Kidney capillary endothelial cell (primary cell): Measurements from ENCODE around the gene RAB21.
"Not testable (repeated sequence)": the region's sequence is repeated elsewhere in the genome, so short reads cannot be mapped to it uniquely, and the experiment has no call there.

Source experiments
- DNase-seq: peaks from one replicate; pipeline ENCODE4 v3.0.0-alpha.2; 2018; ENCODE audit warnings: low spot score

Gene RAB21

GRCh38 chr12:71799106-71799505, 44.4 kb downstream of the RAB21 start:
- DNase-seq = peak; percentile 58

GRCh38 chr12:71800177-71800576, 45.5 kb downstream of the RAB21 start:
- DNase-seq = no peak

- no peak for DNase-seq
Measured at GRCh38 chr12:71804505-71804904, 49.8 kb downstream of the RAB21 start.

- no peak for DNase-seq
Measured at GRCh38 chr12:71810921-71811320, 56.3 kb downstream of the RAB21 start.

- DNase-seq = not testable (repeated sequence)
Measured at GRCh38 chr12:71815242-71815641, 60.6 kb downstream of the RAB21 start.

- not testable (repeated sequence) for DNase-seq
Measured at GRCh38 chr12:71822088-71822487, 67.4 kb downstream of the RAB21 start.

- no peak for DNase-seq
Measured at GRCh38 chr12:71828813-71829212, 74.2 kb downstream of the RAB21 start.

- DNase-seq = no peak
Measured at GRCh38 chr12:71837356-71837755, 82.7 kb downstream of the RAB21 start.

- no peak for DNase-seq
Measured at GRCh38 chr12:71838231-71838630, 83.6 kb downstream of the RAB21 start.

GRCh38 chr12:71838676-71839075, 84.0 kb downstream of the RAB21 start:
- DNase-seq = no peak

GRCh38 chr12:71840231-71840847, 85.7 kb downstream of the RAB21 start:
- DNase-seq = peak; percentile 79

GRCh38 chr12:71846322-71846940, 91.8 kb downstream of the RAB21 start:
- peak; percentile 46 for DNase-seq

- DNase-seq = no peak
Measured at GRCh38 chr12:71848212-71848611, 93.5 kb downstream of the RAB21 start.

GRCh38 chr12:71849109-71849851, 94.6 kb downstream of the RAB21 start:
- DNase-seq = no peak
